Endothelial cell (in vitro differentiated cells): ENCODE results near the gene MAP4K1. TPM values are rescaled to one million over a fixed set of nuclear protein-coding genes. Genes with fewer than 3 reads are reported as not detected.

Experiments used
- DNase-seq: peaks from one replicate; pipeline ENCODE4 v3.0.0; 2021; ENCODE audit warnings: low spot score
- H3K27ac Mint-ChIP-seq: one replicate; pipeline ENCODE4 v1.8.0; 2021; ENCODE audit warnings: mixed read lengths, inconsistent platforms; ENCODE audit not compliant: unreplicated experiment
- H3K27me3 Mint-ChIP-seq: one replicate; pipeline ENCODE4 v1.8.0; 2021; ENCODE audit warnings: mild to moderate bottlenecking, moderate library complexity, mixed read lengths, inconsistent platforms; ENCODE audit not compliant: unreplicated experiment
- H3K36me3 Mint-ChIP-seq: one replicate; pipeline ENCODE4 v1.8.0; 2021; ENCODE audit warnings: mild to moderate bottlenecking, low read depth, mixed read lengths, inconsistent platforms; ENCODE audit not compliant: unreplicated experiment
- H3K4me1 Mint-ChIP-seq: one replicate; pipeline ENCODE4 v1.8.0; 2021; ENCODE audit warnings: mild to moderate bottlenecking, mixed read lengths, inconsistent platforms; ENCODE audit not compliant: unreplicated experiment
- H3K4me3 Mint-ChIP-seq: one replicate; pipeline ENCODE4 v1.8.0; 2021; ENCODE audit warnings: mild to moderate bottlenecking, mixed read lengths, inconsistent platforms; ENCODE audit not compliant: unreplicated experiment
- H3K9me3 Mint-ChIP-seq: one replicate; pipeline ENCODE4 v1.8.0; 2021; ENCODE audit warnings: mixed read lengths, inconsistent platforms; ENCODE audit not compliant: unreplicated experiment
- total RNA-seq: library from RNA; stranded (reverse); fragmentation: NEBNext Ultra II Directional; extraction: Animal tissue kit (Norgen Biotek cat#: 25700); gene quantifications from one replicate; pipeline ENCODE4 v1.2.1, GENCODE V29; 2021; ENCODE audit not compliant: unreplicated experiment
- TF ChIP-seq, protein P1 (sequence below): fragments of 200-600 bp; sonication (generic); IDR thresholded peaks from one replicate; pipeline ENCODE4 v1.5.0; 2021; ENCODE audit warnings: antibody characterized with exemption; ENCODE audit not compliant: unreplicated experiment

Gene MAP4K1
- total RNA-seq, 1 donor from 2014 or later = 7.5 TPM

DNA sequence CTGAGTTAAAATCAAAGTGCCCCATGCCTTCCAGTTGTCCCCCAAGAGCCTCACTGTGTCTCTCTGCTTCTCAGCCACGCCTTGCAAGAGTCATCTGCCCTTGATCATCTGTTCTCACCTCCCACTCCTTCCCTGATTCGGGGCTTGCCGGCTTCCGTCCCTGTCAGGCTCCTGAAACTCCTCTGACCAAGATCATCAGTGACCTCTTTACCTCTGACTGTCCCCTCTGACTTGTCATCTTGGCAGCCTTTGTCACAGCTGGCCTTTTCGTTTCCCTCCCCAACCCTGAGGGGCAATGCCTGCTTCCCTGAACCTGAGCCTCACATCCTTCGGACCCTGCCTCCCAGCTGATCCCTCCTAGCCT, 66.3 kb downstream of the MAP4K1 start:
- no peak overlapping the region for H3K27ac Mint-ChIP-seq
- peaks cover 4% of the 10 kb centered on the region for H3K36me3 Mint-ChIP-seq
- DNase-seq = no peak
- no peak overlapping the region for H3K4me3 Mint-ChIP-seq
- no peaks in the 10 kb centered on the region for H3K9me3 Mint-ChIP-seq
- no peaks in the 10 kb centered on the region for H3K4me1 Mint-ChIP-seq
- H3K27me3 Mint-ChIP-seq = no peaks in the 10 kb centered on the region
- TF ChIP-seq, protein P1, sequence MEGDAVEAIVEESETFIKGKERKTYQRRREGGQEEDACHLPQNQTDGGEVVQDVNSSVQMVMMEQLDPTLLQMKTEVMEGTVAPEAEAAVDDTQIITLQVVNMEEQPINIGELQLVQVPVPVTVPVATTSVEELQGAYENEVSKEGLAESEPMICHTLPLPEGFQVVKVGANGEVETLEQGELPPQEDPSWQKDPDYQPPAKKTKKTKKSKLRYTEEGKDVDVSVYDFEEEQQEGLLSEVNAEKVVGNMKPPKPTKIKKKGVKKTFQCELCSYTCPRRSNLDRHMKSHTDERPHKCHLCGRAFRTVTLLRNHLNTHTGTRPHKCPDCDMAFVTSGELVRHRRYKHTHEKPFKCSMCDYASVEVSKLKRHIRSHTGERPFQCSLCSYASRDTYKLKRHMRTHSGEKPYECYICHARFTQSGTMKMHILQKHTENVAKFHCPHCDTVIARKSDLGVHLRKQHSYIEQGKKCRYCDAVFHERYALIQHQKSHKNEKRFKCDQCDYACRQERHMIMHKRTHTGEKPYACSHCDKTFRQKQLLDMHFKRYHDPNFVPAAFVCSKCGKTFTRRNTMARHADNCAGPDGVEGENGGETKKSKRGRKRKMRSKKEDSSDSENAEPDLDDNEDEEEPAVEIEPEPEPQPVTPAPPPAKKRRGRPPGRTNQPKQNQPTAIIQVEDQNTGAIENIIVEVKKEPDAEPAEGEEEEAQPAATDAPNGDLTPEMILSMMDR = no peak

DNA sequence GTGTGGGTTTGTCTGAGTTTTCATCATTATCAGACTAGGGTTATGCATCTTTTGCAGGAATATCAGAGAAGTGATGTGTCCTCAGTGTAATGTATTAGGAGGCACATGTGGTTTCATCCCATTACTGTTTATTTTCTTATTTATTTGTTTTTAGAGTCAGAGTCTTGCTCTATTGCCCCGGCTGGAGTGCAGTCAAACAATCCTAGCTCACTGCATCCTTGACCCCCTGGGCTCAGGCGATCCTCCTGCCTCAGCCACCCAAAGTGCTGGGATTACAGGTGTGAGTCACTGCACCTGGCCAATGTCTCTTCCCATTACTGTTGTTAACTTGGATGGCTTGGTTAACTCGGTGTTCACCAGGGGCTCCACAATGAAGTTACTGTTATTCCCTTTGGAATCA, 67.4 kb downstream of the MAP4K1 start:
- TF ChIP-seq, protein P1 = no peak
- Mint-ChIP-seq H3K36me3 (peaks cover 4% of the 10 kb centered on the region), H3K4me1 (no peaks in the 10 kb centered on the region)

DNA sequence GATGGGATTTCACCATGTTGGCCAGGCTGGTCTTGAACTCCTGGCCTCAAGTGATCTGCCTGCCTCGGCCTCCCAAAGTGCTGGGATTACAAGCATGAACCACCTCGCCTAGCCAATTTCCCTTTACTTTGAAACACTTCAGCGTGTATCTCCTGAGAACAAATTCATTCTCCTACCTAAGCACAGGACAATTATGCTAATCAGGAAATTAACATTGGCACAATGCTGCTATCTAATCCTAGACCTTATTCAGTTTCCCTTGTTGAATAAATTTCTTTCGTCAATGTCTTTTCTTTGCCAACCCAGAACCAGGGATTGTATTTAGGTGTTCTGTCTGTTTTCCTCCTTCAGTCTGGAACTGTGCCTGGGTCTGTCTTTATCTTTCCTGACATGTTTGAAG, 67.8 kb downstream of the MAP4K1 start:
- Mint-ChIP-seq H3K4me1 (no peaks in the 10 kb centered on the region), H3K27ac (no peak overlapping the region), H3K27me3 (no peaks in the 10 kb centered on the region), H3K9me3 (no peaks in the 10 kb centered on the region), H3K4me3 (no peak overlapping the region), H3K36me3 (peaks cover 4% of the 10 kb centered on the region)
- TF ChIP-seq, protein P1 = no peak
- DNase-seq = no peak

More for the DNA sequence above, 67.4 kb downstream of the MAP4K1 start:
- Mint-ChIP-seq H3K4me3 (no peak overlapping the region), H3K27me3 (no peaks in the 10 kb centered on the region), H3K9me3 (no peaks in the 10 kb centered on the region), H3K27ac (no peak overlapping the region)
- no peak for DNase-seq

DNA sequence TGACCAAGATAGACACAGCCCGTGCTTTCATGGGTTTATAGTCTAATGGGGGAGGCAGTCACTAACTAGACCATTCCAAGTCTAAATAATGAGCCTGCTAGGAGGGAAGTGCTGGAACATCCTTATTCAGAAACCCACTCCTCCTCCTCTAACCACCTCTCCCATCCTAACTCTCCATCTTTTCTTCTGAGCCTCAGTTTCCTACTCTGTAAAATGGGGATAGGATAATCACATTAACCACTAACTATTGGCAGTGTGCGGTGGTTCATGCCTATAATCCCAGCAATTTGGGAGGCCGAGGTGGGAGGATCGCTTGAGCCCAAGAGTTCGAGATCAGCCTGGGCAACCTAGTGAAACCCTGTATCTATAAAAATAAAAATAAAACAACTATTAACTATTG, 68.7 kb downstream of the MAP4K1 start:
- Mint-ChIP-seq H3K27me3 (no peaks in the 10 kb centered on the region), H3K4me1 (no peaks in the 10 kb centered on the region), H3K4me3 (no peak overlapping the region), H3K27ac (no peak overlapping the region), H3K36me3 (peaks cover 4% of the 10 kb centered on the region), H3K9me3 (no peaks in the 10 kb centered on the region)
- no peak for DNase-seq
- TF ChIP-seq, protein P1 = no peak

DNA sequence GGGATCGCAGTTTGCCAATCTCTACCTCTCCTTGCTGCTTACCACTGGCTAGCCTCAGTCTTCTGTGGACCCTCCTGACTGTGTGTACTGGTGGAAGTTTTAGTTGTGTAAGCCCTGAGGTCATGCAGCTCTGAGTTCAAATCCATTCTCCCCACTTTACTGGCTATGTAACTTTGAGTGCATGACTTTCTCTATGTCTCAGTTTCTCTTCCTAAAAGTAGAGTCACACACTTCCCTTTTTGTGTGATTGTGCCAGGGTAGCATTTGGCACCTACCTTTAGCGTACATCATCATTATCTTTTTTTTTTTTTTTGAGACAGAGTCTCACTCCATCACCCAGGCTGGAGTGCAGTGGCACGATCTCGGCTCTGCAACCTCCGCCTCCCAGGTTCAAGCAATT, 70.3 kb downstream of the MAP4K1 start:
- TF ChIP-seq, protein P1 = no peak
- no peaks in the 10 kb centered on the region for H3K4me1 Mint-ChIP-seq
- H3K36me3 Mint-ChIP-seq = peaks cover 8% of the 10 kb centered on the region

More for the DNA sequence above, 70.3 kb downstream of the MAP4K1 start:
- Mint-ChIP-seq H3K27me3 (no peaks in the 10 kb centered on the region), H3K9me3 (no peaks in the 10 kb centered on the region), H3K27ac (no peak overlapping the region), H3K4me3 (no peak overlapping the region)
- no peak for DNase-seq
